ENCODE results near the gene RHOT2. TPM values are rescaled to one million over a fixed set of nuclear protein-coding genes. Genes with fewer than 3 reads are reported as not detected.

The RHOT2 gene
- total RNA-seq, 1 experiment from 2014 or later = 184 TPM

DNA sequence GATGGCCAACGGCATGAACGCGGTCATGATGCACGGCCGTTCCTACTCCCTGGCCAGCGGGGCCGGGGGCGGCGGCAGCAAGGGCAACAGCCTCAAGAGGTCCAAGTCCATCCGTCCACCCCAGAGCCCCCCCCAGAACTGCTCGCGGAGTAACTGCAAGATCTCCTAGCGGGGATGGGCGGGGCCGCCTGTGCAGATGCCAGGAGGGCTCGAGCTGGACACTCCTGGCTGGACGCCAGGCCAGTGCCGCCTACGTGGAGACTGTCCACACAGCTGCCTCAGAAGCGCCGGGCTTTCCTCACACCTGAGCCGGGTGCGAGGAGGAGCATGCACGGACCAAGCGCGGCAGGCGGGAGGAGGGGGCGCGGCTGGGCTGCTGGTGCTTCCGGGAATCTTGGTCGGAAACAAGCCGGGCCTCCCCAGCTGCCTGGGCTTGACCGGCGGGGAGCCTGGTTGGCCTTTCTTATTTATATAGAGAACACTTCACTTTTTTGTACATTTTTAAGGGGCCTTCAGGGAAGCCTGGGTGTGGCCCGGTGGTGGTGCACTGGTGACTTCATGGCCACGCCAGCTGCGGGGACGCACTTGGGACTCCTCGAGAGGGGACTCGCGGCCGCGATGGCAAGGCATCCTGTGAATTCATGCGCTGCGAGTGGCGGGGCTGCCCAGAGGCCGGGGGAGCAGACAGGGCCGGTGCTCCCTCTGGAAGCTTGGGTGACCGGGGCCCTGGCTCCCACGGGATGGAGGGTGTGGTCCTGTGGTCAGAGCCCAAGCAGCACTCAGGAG lies 40.3 kb upstream of the RHOT2 start:
- Histone ChIP-seq H3K9me3 (ENCODE audit: low read depth, low read length, poor library complexity, severe bottlenecking) (no peaks in the 10 kb centered on the region), H3K4me1 (ENCODE audit: insufficient read depth, low read length, poor library complexity, severe bottlenecking) (no peaks in the 10 kb centered on the region), H3K36me3 (ENCODE audit: insufficient read depth, low read length, poor library complexity, severe bottlenecking) (peaks cover 4% of the 10 kb centered on the region), H3K4me3 (ENCODE audit: low read depth, low read length, poor library complexity, severe bottlenecking) (no peak overlapping the region), H3K27me3 (replicated peaks; ENCODE audit: insufficient read depth, low read depth, low read length, poor library complexity) (no peaks in the 10 kb centered on the region), H3K27ac (ENCODE audit: low read depth, low read length, poor library complexity, severe bottlenecking) (no peak overlapping the region)
- POLR2A ChIA-PET (ENCODE audit: low non-redundant PET) = no interaction called here
- TF ChIP-seq, protein P1, sequence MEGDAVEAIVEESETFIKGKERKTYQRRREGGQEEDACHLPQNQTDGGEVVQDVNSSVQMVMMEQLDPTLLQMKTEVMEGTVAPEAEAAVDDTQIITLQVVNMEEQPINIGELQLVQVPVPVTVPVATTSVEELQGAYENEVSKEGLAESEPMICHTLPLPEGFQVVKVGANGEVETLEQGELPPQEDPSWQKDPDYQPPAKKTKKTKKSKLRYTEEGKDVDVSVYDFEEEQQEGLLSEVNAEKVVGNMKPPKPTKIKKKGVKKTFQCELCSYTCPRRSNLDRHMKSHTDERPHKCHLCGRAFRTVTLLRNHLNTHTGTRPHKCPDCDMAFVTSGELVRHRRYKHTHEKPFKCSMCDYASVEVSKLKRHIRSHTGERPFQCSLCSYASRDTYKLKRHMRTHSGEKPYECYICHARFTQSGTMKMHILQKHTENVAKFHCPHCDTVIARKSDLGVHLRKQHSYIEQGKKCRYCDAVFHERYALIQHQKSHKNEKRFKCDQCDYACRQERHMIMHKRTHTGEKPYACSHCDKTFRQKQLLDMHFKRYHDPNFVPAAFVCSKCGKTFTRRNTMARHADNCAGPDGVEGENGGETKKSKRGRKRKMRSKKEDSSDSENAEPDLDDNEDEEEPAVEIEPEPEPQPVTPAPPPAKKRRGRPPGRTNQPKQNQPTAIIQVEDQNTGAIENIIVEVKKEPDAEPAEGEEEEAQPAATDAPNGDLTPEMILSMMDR (conservative IDR thresholded peaks at IDR 0.05; ENCODE audit: low read depth, low read length) = no peak
- no peak for DNase-seq (ENCODE audit: low spot score)
- CTCF ChIA-PET = no interaction called here
- BruUV-seq (replicated peaks) = no TSS peak
- intact Hi-C loops (cut with micrococcal nuclease; ENCODE audit: unreplicated experiment) = no loop called here

GRCh38 chr16:628321-629061 lies 39.4 kb upstream of the RHOT2 start:
- Histone ChIP-seq H3K27ac (ENCODE audit: low read depth, low read length, poor library complexity, severe bottlenecking) (no peak overlapping the region), H3K27me3 (replicated peaks; ENCODE audit: insufficient read depth, low read depth, low read length, poor library complexity) (no peaks in the 10 kb centered on the region), H3K36me3 (ENCODE audit: insufficient read depth, low read length, poor library complexity, severe bottlenecking) (peaks cover 4% of the 10 kb centered on the region), H3K4me1 (ENCODE audit: insufficient read depth, low read length, poor library complexity, severe bottlenecking) (no peaks in the 10 kb centered on the region), H3K4me3 (ENCODE audit: low read depth, low read length, poor library complexity, severe bottlenecking) (no peak overlapping the region), H3K9me3 (ENCODE audit: low read depth, low read length, poor library complexity, severe bottlenecking) (no peaks in the 10 kb centered on the region)
- POLR2A ChIA-PET (ENCODE audit: low non-redundant PET) = no interaction called here
- CTCF ChIA-PET = no interaction called here
- BruUV-seq (replicated peaks) = no TSS peak
- intact Hi-C loops (cut with micrococcal nuclease; ENCODE audit: unreplicated experiment) = no loop called here
- DNase-seq (ENCODE audit: low spot score) = no peak
- TF ChIP-seq, protein P1 (conservative IDR thresholded peaks at IDR 0.05; ENCODE audit: low read depth, low read length) = no peak
- TF ChIP-seq EZH2 (IDR thresholded peaks at IDR 0.05; ENCODE audit: borderline replicate concordance, low read depth, low read length, poor library complexity, severe bottlenecking) = no peak

- H3K27me3 ChIP-seq (replicated peaks; ENCODE audit: insufficient read depth, low read depth, low read length, poor library complexity) = no peaks in the 10 kb centered on the region
- H3K4me1 ChIP-seq (ENCODE audit: insufficient read depth, low read length, poor library complexity, severe bottlenecking) = no peaks in the 10 kb centered on the region
- ChIA-PET CTCF (no interaction called here), POLR2A (ENCODE audit: low non-redundant PET) (interaction anchor here (0.5 kb wide), 1 partner anchor 638 kb away, joined by 5 read pairs; no protein-coding TSS in a partner anchor)
- peaks cover 4% of the 10 kb centered on the region for H3K36me3 ChIP-seq (ENCODE audit: insufficient read depth, low read length, poor library complexity, severe bottlenecking)
- no peak for TF ChIP-seq EZH2 (IDR thresholded peaks at IDR 0.05; ENCODE audit: borderline replicate concordance, low read depth, low read length, poor library complexity, severe bottlenecking)
- TF ChIP-seq, protein P1 (conservative IDR thresholded peaks at IDR 0.05; ENCODE audit: low read depth, low read length) = no peak
- no peak overlapping the region for H3K4me3 ChIP-seq (ENCODE audit: low read depth, low read length, poor library complexity, severe bottlenecking)
- H3K9me3 ChIP-seq (ENCODE audit: low read depth, low read length, poor library complexity, severe bottlenecking) = no peaks in the 10 kb centered on the region
- DNase-seq (ENCODE audit: low spot score) = no peak
- H3K27ac ChIP-seq (ENCODE audit: low read depth, low read length, poor library complexity, severe bottlenecking) = no peak overlapping the region
- BruUV-seq (replicated peaks) = no TSS peak
- intact Hi-C loops (cut with micrococcal nuclease; ENCODE audit: unreplicated experiment) = no loop called here
Observed at GRCh38 chr16:629185-629832, 38.6 kb upstream of the RHOT2 start.
